ENCODE results near the gene RPA1.

Gene RPA1

DNA sequence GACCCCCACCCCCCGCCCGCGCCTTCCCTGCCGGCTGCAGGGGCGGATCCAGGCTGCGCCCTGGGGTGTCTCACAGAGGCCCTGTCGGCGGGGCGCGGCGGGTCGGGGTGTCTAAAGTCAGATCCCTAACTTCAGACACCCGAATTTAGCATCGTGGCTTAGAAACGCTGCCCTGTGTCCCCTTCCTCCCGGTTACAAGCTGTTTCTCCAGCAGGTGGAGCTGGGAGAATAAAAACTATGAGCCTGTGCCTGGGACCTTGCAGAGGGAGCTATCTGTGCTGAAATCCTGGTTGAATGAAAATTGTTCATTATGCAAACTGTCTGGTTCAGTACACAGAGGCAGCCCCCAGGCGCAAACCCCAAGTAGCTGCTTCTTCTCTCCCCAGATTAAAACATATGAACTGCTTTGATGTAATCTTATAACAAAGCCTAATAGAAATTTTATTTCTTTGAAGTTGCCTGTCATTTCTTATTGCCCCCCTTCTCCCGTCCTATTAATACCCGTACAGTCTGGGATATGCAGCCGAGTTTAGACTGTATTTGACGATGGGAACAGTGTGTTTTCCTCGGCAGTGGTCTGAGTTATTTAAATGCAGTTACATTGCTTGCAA, 79.0 kb downstream of the RPA1 start:
- no peak for DNase-seq (ENCODE audit: low read depth)

DNA sequence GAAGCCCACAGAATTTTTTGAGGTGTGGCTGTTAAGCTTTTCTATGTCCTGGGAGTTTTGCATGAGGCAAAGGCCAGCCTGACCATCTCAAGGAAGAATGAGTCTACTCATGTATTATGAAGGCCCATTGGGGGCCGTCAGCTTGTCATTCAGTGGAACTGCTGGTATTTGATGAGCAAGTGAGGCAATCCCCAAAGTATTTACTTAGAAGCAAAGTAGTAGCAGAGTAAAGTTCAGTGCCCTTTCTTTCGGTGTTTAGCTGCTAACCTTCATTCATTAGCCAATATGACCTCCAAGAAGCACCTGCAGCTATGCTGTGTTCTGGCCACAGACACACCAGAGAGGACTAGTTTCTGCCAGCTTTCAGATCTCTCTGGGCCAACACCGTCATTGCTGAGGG, 80.2 kb downstream of the RPA1 start:
- no peak for DNase-seq (ENCODE audit: low read depth)

DNA sequence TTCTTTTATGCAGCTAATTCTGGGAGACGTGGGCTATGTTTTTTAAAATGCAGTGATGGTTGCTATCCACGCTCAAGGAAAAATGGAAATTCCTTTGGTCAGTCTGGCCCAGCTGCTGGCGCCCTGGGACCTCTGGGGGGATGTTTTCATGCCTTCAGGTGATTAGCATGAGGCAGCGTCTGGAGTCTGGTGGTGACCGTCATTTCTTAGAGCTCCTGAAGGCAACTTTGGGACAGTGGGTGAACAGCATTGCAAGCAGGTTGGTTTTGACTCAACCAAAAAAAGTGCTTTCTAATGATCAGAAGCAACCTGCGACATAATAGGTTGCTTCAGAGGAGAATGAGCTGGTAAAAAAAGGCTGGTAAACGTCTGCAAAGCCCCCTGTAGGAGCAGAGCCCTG, 82.3 kb downstream of the RPA1 start:
- no peak for DNase-seq (ENCODE audit: low read depth)

DNA sequence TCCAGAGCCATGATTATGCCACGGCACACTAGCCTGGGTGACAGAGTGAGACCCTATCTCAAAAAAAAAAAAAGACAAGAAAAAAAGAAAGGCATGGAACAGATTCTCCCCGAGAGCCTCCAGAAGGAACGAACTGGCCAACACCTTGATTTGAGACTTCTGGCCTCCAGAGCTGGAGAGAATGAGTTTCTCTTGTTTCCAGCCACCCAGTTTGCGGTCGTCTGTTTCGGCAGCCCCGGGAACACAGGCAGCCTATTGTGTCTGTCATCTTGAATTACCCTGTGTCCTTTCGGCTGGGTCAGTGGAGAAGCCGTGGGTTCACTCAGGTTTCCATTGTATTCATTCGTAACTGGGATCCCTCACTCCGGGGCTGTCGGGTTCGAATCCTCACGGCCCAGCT, 83.9 kb downstream of the RPA1 start:
- DNase-seq (ENCODE audit: low read depth), result no peak

DNA sequence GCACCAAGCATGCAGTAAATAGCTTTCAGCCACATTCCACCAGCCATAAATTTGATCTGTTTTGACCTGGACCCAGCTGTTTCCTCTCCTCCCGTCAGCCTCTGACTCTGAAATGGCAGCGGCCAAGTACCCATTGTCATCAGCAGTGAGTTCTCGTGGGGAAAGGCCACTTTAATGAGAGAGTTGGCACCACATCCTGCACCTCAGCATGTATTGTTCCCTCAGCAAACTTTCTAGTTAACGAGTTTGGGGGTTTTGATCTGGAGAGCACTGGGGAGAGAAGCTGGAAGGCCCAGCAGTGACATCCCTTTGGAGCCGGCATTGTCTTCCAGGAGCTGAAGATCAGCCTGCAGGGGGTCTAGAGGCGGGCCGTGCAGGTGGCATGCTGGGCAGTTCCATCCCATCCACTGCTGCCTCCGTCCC, 84.9 kb downstream of the RPA1 start:
- no peak for DNase-seq (ENCODE audit: low read depth)

DNA sequence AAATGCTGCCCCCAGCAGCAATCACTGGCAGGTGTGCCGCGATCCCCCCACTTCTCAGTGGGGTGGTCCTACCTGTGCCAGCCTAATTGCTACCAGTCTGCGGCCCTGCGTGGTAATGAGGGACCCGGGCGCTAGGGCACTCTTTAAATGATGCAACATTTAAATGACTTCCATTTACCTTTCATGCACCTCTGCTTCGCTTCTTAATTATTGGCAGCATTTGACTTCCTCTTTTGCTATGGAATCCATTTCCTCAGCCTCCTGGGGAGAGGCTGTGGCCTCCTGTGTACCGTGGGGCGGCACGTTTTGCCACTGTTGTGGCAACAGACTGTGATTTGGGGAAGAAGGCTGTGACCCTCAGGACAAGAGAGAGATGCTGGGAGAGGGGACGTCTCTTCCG, 86.1 kb downstream of the RPA1 start:
- DNase-seq (ENCODE audit: low read depth), result no peak

DNA sequence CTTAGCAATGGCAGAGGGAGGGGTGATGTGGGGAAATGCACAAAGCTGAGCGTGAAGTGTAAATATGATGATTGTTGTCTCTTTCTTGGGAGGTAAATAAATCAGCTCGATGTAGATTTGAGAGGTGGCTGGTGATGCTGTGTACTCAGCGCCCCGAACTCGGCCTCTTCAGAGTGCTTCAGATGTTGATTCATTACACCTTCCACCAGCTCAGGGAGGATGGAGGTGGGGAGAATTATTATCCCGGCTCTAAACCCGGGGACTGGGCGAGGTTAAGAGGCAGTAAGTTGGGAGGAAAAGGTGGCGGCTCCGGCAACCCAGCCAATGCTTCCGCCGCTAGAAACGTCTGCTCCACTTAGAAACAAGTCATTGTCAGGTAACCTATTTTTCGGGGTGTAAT, 86.5 kb downstream of the RPA1 start:
- no peak for DNase-seq (ENCODE audit: low read depth)

DNA sequence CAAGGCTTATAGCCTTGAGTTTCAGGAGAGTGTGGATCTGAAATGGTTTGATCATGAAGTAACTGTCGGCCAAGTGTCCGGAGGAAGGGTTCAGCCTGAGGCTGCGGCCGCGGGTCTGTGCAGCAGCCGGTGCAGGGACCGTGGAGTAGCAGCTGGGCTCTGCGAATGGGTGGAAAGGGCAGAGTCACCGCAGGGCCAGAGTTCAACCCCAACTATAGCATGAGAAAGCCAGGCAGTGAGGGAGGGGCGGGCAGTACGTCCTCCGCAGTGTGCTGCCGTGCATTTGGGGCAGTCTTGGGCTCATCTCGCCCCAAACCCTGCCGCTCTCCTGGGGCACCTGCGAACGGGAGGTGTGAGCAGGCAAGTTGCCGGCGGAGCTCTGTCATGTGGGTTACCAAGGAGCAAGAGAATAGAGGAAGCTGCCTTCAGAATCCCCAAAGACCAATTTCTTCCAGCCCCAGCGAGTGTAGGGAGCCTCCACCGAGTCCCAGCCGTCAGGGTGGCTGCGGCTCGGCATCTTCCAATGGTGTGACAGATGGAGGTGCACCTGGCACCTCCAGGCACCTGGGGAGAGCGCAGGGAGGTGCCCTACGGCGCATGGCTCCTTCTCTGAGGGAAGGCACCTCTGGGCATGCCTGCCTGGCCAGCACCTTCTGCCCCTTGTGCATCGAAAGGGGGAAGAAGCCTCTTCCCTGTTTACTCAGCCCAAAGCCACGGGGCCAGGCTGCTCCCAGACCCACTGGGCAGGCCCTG, 87.3 kb downstream of the RPA1 start:
- no peak for DNase-seq (ENCODE audit: low read depth)

DNA sequence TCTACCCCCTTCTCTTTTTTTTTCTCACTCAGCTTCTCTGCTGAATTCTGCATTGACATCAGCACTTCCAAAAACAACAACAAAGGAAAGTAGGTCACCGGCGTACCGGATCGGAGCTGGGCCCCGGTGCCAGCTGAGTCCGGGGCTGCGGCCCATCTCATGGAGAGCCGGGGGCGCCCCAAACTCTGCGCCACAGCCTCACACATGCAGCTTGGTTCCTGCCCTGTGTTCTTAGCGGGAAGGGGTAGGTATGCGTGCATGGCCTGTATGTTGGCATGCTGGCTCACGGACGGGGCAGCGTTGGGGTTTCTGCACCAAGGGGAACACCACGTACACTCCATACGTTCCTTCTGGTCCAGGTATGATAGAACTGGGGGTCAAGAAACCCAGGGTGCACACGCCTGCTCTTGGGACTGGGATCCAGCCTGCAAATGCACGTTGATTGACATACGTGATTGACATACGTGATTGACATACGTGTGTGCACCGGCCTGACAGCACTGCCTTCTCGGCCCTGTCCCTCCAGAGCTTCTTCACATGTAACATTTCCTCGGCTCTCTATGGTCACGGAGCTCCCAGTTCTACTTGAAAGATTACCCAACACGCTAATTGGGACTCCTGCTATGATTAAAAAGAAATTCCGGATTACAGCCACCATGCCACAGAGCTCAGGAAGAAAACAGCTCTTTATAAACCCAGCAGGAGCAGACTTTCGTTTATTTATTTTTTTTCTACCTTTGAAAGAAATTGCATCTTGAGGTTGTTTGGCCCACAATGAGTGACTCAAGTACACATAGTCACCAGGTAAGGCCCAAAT, 88.7 kb downstream of the RPA1 start:
- DNase-seq (ENCODE audit: low read depth), result no peak

DNA sequence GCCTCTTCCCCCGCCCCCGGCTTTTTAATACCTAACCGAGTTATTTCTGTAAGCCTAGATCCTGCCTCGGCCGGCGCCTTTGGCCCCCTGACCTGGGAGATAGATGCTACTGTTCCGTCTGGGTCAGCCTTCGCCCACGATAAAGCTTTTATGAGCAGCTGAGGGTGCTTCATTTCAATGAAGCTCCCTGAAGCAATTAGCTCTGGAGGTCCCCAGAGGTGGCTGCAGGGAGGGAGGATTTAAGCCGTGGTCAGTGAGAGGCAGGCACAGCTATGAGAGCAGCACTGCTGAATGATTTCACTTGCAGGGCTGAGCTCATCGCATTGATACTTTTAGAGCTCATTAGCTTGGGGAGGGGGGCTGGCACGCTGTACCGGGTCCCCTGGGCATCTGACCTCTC, 89.4 kb downstream of the RPA1 start:
- no peak for DNase-seq (ENCODE audit: low read depth)

DNA sequence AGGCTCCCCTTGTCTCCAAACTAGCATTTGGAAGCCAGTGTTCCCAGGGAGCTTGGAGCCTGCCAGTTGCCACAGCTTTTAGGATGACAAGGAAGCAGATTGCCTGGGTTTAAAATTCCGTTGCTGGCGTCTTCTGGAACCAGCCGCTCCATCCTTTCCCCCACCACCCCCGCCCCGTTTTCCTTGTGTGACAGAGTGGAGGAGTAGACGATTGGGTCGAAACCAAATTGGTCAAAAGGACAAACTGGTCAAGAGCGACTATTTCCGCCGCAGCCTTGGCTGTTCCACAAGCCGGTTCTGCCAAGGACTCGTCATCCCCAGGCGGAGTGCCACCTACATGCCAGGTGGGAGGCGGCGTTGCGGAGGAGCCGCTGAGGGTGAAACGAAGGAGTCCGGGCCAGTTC, 91.1 kb downstream of the RPA1 start:
- DNase-seq (ENCODE audit: low read depth), result no peak

DNA sequence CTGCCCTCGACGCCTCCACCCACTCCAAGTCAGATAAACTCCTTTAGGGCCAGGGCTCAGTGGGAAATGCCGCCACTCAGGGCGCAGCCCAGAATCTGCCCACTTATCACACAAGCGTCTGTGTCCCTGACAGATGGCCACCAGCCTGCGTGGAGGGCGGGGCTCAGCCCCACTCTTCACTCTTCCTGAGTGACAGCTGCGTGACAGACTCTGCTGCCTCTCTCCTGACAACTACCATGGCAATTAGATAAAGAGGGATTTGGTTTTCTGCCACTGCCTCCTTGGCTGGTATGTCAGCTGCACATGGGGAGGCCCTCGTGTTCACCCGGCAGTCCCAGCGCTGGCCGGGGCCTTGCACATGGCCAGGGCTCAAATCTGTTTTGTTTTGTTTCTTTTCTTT, 99.2 kb downstream of the RPA1 start:
- DNase-seq (ENCODE audit: low read depth), result no peak

DNA sequence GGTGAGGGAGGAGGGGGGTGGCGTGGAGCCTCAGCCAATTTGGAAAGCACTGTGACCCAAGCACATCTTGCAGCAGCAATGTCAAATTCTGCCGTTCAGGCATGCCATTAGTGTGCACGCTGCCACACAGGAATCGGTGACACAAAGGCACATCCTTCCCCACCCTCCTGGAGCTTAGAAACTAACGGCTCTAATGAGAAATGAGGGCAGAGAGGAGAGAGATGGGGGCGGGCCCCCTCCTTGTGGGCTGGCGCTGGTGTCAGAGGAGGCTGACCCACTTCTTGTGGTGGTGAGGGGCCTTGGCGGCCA, 100.5 kb downstream of the RPA1 start:
- DNase-seq (ENCODE audit: low read depth), result no peak

DNA sequence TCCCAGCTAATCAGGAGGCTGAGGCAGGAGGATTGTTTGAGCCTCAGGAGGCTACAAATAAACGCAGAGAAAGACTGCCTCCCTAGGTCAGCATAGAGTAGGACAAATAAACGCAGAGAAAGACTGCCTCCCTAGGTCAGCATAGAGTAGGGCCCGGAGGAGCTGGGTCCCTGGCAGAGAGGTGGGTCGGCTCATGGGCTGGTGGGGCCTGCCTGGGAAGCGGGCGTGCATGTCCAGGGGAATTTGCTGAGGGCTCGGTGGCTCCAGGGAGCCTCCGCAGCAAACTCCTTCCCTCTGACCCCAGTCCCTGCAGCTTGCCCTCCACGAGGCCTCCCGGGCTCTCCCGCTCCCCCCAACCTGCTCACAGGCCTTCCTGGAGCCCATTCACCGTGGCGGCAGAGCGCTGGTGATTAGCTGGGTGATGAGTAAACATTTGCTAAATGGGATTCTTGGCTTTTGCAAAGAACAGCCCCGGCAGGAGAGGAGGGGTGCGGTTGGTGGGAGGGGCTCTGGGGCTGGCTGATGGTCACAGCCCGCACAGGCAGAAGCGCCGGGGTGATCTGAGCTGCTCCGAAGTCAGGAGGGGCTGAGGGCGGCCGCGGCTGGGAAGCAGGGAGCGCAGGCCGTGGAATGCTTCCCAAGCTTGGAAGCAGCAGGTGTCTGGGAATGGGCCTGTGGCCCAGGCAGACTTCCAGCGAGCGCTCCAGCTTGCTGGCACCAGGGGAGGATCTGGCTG, 102.2 kb downstream of the RPA1 start:
- no peak for DNase-seq (ENCODE audit: low read depth)

DNA sequence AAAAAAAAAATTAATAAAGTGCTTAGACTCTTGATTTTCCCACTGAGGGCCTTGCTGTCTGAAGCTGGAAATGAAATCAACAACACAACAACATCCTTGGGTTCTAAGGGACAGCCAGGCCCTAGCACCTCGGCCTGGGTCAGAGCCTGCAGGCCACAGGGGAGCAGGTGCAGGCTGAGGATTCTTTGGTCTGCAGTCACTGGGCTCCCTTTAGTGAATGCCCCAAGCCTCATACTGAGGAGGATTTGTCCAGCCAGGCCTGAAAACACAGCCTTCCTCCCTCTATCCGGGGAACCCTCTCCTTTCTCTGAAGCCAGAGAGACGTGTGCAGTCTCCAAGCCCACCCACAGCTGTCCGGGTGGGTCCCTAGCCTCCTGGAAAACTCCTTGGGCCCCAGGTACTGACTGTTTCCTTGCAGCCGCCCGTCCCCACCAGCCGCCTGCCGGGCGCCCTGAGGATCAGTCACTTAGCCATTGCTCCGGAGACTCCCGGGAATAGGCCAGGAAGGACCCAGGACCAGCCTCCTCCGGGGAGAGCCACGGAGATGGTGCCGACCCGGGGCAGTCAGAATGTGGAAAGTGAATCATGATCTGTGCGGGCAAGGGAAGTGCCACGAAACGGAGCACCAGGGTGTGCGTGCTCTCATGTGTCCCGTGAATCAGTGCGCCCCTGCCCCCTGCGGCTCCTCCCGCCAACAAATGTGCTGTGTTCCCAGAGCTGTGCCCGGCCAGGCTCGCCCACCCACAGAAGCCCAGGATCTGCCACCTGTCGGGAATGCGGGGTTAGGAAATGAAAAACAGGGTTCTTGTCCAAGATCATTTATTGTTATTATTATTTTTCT, 104.3 kb downstream of the RPA1 start:
- no peak for DNase-seq (ENCODE audit: low read depth)

DNA sequence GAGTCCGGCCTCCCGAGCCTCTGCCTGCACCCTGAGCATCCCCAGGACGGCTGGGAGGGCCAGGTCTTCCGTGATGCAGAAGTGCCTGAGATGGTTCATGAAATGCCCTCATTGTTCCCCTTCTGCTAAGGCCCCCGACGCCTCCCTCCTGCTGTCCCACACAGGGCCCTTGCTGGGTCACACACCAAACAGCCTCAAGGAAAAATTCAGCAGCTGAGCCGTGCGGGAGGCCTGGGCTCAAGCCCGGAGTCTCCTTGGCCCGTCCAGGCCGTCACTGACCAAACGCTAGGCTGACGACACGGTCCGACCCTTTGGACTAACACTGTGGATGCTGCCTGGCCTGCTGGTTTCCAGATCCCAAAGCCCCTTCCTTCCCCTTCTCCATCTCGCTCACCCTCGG, 105.1 kb downstream of the RPA1 start:
- no peak for DNase-seq (ENCODE audit: low read depth)

DNA sequence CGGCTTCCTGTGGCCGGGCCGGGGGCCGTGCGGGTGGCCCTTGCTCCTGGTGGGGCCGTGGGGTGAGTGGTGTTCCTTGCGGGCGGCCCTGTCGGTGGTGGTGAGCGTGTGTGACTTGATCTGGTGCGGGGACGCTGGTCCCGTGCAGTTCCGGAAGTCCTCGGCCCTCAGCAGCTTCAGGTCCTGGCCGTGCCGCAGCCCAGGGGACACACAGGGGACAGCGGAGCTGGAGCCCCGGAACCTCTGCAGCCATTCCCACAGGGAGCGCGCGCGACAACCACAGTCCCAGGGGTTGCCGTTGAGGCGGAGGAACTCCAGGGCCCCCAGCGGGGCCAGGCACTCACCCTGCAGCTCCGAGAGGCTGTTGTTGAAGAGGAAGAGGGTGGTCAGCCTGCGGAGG, 107.0 kb downstream of the RPA1 start:
- no peak for DNase-seq (ENCODE audit: low read depth)

DNA sequence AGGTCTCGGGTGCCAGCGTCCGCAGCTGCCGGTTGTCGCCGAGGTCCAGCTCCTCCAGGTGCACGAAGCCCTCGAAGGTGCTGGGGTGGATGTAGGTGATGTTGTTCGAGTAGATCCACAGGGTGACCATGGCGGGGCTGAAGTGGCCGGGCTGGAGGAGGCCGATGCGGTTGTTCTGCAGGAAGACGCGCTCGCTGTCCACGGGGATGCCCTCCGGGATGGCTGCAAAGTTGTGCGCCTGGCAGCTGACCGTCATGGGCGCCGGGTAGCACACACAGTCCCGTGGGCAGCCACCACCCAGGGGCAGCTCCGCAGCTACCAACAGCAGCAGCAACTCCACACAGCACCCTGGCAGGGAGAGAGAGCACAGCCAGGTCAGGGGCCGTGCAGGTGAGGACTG, 107.7 kb downstream of the RPA1 start:
- no peak for DNase-seq (ENCODE audit: low read depth)

DNA sequence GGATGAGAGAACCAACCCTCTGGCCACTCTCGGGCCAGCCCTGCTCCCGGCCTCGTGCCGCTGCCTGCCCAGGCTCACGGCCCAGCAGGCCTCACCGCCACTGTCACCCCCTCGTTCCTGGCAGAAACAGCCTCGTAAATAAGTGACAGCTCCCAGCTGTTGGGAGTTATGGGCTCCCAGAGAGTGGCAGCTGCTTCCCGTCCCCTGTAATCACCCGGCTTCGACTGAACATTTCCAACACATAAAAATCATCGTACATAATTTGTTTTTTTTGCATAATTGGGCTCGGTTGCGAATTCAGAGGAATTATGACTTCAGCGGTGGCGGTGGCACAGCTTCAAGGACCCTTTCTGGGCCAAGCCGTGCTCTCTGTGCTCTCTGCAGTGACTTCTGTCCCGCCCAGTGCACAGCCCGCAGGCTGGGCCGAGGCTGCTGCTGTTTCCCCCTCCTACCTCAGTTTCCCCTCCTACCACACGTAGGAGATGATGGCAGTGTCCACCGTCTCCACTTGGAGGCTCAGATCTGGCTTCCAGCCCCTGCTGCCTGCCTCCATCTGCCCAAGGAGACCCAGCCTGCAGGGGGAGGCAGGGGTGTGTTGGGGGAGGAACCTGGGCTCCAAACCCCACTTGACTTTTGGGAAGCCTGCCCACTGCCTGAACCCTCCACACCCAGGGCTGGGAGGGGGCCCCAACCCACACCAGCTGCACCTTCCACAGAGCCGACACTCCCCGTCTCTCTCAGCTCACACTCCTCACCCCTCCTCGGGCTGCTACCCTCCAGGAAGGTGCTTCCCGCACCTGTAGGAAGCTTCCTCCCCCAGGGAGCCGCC, 110.4 kb downstream of the RPA1 start:
- DNase-seq (ENCODE audit: low read depth), result no peak

DNA sequence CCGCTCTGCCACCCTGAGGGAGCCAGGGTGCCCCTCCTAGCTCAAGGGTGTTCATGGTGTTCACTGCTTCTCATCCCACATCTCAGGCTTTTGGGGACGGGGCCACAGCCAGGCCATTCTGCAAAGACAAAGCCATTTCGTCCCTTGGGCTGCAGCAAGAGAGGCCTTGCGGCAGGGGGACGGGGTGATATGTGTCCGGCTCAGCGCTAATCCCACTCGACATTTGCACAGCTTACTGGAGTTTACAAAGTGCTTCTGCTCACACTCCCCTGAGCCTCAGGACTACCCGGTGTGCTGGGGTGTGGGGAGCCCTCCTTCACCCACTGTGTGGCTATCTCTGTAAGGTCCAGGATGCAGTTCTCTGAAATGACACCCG, 111.0 kb downstream of the RPA1 start:
- DNase-seq (ENCODE audit: low read depth), result no peak
